NCI-H1092 treated with DMSO at 0.1 percent for 48 hours (cell line): Measurements from ENCODE around the gene CCBE1.
A peak's percentile ranks its signal among the peaks of the same experiment; 100 is the strongest.

Experiments used
- DNase-seq: peaks from one replicate; lab custom pipeline; 2025; lab: John Stamatoyannopoulos, UW

The CCBE1 gene

DNA sequence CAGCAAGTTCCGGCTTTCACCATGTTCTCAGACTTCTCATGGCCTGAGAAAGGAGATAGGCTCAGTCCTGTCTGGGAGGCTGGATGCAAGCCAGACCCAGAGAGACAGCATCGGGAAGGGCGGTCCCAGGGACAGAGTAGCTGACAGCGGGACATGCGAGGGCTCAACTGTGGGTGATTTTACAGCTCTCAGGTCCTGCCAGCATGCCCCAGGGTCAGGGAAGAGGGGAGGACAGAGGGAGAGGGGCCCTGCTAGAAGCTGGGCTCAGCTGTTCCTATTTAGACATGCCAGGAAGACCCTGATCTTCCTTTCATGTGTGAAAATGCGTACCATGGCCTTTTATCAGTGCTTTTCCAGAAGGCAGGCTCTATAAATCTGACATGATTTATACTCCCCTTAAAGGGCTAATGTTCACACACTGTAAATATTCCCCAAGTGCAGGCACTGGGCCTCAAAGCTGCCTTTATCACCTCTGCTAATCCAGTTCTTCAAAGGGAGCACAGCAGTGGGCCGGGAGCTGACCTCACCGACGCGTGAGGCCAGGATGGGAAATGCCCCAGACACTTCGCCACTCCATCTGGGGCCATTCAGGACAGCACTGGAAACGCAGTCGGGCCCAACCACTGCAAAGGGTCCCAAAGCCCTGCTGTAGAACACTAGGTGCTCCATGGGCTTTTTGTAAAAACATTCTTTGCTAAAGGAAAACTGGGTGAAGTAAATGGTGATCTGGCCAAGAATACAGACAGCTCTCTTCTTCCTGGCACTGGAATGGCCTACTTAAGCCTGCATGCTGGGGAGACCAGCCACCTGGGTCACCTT, 242.1 kb downstream of the CCBE1 start:
- DNase-seq = no peak

DNA sequence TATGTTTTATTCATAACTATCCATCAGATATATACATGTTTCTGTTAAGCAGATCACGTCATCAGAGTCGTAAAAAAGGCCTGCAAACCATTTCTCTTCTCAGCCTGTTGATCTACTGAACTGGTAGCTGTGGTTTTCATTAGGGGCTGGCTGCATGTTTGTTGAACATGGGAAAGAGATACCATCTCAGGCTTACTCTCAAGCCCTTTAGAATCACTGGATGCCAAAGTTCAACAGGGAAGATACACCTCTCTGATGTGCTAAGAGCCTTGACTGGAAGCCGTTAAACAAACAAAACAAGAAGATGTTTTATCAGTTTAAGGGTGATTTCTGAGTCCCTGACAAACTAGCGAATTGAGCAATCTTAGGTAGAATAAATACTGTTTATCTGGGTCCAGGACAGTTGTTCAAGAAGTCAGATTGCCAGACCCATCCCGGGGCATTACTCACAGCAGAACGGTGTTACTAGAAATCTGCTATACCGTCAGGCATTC, 243.7 kb downstream of the CCBE1 start:
- no peak for DNase-seq

DNA sequence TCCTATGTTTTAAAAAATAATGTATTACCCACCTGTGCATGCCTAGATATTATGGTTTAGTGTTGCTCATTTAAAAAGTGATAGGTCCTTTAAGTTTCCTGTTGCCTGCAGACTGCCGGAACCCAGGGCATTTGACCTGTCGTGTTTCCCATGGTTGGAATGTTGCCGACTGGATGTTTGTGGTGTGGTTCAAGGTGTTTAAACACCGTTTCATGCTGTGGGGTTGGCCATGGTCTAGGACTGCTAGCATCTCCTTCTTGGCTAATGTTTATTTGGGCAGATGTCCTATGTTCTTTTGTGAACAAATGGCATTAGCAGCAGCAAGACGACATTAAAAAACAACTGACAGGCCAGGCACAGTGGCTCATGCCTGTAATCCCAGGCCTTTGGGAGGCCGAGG, 245.3 kb downstream of the CCBE1 start:
- no peak for DNase-seq

DNA sequence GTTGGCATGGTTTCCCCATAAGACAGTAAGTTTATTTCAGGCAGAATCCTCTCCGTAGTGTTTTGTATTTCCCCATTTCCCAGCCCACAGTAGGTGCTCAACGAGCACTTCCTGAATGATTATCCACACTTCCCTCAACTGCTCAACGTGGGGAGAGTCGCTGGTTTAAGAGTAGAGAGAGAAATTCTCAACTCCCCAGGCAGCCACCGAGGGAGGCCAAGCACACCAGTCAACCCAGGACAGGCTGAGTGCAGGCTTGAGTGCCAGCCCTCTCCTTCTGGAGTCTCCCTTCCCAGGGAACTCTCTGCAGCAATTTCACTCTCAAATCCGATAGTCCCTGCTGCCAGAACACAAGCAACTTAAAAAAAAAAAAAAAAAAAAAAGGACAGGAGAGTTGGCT, 246.2 kb downstream of the CCBE1 start:
- DNase-seq = no peak

DNA sequence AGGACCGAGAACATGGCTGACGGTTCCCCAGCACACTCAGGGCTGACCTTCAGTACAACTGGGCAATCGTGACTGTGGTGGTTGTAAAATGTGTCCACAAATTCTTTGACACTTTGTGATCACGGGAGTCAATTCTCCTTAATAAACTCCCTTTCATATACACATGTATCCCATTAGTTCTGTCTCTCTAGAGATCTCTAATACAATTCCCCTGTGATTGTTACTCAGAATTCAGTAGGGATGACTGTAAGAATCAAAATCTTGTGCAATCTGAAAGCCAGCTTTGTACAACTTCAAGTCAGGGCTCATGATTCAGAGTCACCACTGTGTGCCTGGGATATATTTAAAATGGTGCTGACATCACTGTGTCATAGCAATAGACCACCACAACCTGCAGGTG, 248.7 kb downstream of the CCBE1 start:
- DNase-seq = no peak

DNA sequence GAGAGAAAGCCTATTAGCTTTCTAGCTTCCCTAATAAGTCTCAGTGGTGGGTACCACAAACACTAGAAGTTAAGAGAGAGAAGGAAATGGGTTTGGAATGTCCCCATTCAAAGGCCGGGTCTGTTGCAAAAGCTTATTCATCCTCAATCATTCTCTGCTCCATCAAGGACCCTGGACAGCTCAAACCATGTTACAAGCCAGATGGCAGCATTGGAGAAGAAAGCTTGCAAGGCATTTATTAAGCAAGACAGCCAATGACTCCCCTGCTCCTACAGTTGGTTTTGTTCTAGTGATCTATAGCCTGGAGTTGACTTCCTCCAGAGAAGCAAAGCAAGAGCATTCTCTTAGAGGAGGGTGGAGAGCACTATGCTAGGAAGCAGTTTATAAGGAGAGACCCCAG, 251.2 kb downstream of the CCBE1 start:
- no peak for DNase-seq

DNA sequence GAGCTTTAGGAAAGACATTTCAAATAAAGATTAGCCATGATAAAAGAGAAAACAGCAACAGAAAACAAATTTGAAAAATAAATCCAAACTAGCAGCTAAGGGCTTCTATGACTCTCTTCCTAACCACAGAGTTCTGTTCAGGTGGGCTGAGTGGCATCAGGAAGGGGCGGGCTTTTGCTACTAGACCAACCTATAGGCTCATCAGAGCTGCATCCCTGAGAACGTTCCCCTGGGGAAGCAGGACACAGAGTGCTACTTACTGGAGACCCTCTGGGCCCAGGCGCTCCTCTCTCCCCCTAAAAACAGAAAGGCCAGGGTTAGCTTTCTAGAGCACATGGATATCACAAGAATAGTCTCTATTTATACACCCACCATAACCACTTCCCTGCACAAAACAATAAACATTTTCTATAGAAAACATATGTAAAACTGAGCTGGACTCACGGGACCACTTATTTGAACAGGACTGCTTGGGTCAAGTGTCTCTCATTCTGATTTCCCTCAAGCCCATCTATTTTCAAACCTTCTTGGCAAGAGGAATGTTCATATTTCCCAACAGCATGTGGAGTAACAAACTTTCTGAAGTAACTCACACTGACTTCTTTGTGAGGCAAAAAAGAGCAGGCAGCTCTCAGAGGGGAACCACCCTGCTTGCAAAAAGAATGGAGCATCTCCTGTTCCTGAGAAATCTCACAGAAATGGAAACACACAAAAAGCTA, 259.2 kb downstream of the CCBE1 start:
- no peak for DNase-seq

DNA sequence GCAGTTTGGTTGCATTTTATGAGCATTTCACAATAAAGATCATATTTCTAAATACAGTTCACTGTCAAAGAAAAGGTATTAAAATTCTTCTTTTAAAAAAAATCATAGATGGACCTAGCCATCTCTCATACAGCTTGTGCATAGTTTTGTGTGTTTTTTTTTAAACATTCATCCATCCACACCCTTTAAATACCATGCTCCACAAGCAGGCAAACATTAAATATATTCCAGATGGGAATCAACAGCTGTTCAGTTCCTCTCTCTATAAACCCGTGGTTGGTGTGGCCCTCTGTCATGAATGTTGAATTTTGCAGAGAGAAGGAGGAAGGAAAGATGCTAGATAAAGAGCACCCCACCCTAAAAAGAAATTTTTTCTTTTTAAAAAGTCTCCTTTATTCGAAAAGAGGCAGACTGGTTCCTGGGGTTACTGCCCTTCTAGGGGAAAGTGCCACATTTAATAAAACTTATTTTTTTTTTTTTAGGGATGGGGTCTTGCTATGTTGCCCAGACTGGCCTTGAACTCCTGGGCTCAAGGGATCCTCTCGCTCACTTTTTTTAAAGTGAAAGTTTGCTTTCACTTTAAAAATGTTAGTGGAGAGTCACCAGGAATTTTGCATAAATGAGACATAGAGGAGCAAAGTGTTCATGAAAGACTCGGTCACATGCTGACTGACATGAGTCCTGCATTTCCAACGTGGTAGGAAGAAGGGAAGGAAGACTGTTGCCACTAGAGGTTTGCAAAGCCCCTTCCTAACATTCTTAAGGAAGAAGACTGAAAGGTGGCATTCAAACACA, 264.2 kb downstream of the CCBE1 start:
- no peak for DNase-seq

DNA sequence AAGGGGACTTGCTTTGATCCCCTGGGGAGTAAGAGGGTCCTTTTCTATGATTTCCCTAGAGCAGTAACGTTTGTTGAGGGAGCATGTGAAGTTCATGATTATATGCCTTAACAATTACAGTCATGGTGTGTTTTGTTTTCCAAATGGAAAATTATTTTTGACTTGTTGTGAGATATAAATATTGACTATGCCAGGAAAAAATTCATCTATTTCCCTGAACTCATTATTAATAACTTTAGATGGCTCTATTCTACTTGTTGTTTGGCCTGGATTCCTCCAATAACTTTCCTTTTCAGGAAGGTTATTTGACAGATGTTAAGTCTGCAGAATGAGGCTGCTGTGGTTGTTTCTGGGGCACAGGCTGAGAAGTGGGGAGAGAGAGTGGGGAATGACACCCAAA, 266.1 kb downstream of the CCBE1 start:
- DNase-seq = no peak

DNA sequence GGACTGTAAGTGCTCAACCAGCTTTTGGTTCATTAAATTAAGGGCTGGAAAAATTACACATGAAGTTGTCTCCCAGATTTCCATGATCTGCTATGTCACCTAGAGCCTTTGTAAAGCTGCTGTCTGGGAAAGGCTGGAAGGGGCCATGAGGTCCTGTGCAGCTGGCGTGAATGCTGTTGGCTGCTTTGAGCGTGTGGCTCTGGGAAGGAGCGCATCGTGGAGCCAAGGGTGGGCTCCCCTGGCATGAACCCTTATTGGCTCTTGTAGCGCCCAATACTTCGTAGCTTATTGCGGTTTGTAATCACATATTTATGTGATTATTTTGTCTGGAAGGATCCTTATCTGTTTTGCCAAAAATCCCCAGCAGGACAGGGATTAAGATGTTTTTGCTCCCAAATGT, 267.6 kb downstream of the CCBE1 start:
- no peak for DNase-seq

DNA sequence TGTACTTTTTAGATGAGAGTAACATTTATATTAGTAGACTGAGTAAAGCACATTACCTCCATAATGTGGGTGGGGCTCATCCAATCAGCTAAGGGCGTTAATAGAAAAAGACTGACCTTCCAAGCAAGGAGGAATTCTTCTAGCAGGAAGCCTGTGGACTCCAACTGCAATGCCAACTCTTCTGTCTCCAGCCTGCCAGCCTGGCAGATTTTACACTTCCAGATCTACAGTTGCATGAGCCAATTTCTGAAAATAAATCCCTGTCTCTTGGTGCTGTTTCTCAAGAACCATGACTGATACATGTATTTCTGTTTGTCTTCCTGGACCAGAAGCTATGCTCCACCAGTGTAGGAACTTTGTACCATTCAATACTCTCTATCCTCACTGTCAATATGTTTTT, 269.2 kb downstream of the CCBE1 start:
- no peak for DNase-seq

DNA sequence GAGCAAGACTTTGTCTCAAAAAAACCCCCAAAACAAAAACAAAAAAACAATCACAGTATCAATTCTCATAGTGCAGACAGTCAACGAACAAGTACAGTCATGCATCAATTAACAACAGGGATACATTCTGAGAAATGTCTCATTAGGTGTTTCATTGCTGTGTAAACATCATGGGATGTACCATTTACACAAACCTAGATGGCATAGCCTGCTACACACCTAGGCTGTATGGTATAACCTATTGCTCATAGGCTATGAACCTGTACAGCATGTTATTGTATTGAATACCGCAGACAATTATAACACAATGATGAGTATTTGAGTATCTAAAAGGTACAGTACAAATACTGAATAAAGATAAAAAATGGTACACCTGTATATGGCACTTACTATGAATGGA, 270.4 kb downstream of the CCBE1 start:
- DNase-seq = no peak

DNA sequence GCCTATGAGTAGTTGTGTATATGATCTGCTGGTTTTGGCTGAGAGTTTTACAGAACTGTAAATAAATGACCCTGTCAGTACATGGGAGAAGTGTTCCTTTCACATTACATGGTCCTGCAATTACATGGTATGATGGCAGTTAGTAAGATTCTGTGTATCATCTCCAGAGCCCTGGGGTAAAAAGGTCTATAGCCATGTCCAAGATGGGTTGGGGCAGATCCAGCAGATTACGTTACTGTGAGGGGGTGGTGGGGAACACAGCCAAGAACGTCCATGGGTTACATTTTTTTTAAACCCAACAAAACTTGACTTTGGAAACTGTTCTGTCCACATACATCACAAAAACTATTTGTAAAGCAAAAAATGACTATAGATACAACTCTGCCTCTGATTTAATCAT, 274.0 kb downstream of the CCBE1 start:
- DNase-seq = no peak

DNA sequence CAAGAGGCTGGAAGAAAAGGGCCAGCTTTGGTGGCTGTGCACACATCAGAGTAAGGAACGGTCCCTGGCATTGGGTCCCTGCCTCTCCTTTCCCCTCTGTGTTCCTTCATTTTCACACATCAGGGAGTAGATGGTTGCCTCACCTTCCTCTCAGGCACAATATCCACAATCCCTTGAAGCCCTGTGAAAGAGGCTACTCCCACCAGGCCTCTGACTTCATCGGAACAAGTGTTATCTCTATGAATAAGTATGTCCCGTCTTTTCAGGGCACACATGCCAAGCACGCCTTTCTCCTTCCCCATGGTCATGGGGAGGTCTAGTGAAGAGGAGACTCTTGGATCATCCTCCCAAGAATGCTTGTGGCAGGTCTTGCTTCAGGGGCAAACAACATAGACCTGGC, 277.0 kb downstream of the CCBE1 start:
- no peak for DNase-seq

DNA sequence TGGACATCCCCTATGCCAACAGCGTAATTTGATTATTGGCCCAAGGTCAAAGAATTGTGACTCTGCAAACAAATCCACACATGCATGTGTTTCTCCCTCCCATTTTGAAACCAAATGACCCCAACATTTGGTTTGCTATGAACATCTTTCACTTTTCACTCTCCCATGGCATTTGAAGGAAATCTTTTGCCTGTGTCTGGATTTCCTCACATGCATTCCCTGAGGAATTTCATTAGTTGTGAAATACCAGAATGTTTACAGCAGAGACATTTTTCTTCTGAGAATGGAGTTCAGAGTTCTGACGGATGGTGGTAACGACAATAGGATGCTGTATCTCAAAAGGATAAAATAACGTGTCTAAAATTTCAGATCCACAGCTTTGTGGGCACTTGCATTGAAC, 277.8 kb downstream of the CCBE1 start:
- DNase-seq = peak; percentile 66

DNA sequence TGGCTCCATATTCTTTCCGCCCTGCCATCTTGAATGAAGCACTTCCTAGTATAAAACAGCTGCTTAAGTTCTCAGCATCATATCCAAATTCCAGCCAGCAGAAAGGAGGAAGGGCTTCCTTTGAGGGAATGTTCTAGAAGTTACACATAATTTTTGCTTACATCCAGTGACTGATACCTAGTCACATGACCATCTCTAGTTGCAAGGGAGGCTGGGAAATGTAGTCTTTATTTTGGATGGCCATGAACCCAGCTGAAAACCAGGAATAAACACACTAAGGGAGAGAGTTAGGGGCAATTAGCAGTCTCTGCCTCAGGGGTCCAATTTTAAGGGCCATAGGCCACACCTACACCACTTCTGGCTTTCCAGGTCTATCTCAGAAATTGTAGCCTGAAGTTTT, 280.4 kb downstream of the CCBE1 start:
- no peak for DNase-seq

DNA sequence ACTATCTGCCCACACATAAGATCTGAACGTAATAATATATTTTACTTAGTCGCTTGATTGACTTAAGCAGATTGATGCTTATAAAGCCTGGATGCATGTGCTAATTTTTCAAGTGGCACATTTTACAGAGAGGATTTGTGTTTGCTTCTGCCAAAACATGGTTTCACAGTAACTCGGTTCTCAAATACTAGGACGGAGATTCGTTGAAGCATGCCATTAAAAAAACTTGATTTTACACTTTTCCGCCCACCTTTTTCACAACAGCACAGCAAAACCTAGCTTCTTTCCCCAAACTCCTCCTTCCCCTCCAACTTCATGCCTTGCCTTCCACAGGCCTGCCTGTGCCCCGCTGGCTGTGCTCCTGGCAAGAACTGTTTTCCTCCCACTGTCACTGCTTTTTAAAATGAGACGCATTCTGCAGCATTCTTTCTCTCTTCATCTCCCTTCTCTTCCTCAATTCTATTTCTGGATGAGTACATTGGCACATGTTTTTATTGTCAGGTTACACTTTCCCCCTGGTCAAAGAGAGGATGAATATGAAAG, 283.0 kb downstream of the CCBE1 start:
- no peak for DNase-seq

DNA sequence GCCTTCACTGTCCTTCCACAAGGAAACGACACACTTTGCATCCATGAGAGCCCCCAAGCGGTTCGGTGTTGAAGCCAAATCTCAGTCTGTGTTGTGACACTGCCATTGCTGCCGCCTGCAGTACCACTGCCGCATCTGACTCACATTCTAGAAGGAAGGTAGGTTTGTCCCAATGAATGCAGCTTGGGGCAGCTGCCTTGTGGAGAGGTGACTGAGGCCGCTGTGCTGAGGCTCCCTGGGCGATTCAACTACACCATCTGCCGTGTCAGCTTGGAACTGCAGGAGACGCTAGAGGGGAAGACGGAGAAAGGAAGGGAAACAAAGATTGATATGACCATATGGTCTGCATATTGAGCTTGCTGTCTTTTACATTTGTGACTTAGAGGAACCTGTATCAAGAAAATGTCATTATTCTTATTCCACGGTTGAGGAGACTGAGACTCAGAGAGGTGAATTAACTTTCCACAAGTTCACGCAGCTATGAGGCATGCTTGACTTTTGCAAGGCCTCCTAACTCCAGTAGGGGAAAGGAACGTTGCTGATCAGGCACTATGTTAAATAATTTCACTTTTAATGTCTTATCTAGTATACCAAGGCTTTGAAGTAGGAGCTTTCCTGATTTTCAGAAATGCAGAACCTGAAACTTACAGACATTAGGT, 294.7 kb downstream of the CCBE1 start:
- DNase-seq = peak; percentile 99

DNA sequence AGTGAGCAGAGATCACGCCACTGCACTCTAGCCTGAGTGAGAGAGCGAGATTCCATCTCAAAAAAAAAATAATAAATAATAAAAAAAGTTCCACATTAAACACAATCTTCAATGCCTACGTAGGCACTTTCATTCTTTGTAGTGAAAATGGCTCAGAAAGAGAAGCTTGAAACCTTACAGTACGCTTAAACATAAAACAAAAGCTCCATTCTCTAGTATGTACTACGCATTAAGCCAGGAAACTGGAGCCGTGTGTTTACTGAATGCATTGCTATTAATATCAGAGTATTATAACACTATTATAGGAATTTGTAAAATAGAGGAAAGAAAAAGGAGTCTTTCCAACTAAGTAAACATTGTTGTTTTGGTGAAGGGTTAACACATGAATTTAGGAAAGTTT, 296.8 kb downstream of the CCBE1 start:
- DNase-seq = no peak

DNA sequence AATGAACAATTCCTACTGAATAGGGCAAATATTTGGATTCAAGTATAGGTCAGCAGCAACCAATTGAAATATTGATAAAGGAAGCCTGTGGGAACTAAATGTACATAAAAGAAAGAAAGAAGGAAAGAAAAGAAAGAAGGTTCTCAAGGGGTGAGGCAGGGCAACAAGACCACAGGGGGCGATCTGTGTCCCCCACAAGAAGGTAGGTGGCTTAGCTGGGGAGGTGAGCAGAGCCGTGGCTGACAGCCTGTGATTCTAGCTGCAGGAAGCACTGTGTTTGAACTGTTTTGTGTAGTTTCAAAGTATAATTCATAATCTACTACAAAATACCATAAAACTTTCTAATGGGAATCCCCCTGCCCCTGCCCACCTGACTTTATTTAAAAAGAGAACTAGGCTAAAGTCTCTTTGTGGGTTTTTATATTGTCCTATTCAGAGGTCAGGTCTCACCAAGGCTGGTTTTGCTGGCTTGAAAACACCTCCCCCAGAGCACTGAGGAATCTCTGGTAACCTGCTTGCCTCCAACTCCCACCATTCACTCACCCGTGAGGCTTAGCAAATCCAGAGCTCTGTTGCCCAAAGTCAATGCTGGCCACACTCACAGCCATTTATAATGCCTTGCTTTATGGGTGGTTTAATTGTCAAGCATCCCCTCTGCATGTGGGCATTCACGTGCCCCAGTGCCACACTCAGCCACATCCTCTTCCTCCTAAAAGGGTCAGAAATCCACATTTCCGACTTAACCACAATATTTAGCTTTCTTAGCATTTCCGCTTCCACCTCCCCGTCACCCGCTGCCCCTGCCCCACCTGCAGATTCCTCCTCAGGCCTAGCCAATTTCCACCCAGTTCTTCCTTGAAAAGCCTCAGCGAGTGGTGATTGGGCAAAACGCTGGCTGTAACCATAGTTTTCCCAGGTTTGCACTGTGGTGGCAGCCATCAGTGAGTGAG, 301.7 kb downstream of the CCBE1 start:
- DNase-seq = peak; percentile 37

DNA sequence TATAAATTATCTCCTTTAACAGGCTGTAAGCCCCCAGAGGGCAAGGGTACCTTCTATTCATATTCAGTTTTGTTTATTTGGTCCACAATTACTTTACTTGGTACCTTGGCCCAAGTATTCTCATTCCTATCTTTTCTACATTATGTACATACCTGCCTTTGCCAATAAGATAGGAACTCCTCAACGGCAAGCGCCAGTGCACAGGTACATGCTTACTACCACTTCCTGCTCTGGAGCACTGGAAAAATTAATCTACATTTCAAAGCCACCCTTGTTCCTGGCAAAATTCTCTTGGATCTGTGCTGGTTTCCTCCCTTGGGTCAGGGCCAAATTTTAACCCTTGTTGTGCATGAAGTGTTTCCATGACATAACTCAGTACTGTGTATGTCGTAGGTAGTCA, 303.8 kb downstream of the CCBE1 start:
- DNase-seq = no peak
